ENCODE results near the gene STPG4. TPM values are rescaled to one million over a fixed set of nuclear protein-coding genes. Genes with fewer than 3 reads are reported as not detected.
A peak's percentile ranks its signal among the peaks of the same experiment; 100 is the strongest.

The STPG4 gene, protein sequence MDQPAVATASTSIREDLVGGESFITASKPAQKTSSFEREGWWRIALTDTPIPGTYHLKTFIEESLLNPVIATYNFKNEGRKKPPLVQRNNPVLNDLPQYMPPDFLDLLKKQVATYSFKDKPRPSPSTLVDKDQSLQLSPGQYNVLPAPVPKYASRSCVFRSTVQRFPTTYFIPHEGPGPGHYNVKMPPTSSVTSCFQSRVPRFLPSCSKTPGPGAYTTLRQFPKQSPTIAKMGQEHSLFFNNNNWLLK
- 1 to 10 TPM in 1 of 6 donors, under 1 TPM in 3, not detected in 2; 0.40 to 1.2 (median 0.48) TPM for total RNA-seq

GRCh38 chr2:47155091-47155876, at the start of gene STPG4:
Gene STPG4, minus strand, starts transcription at chr2:47155308. Its CDS starts 57 bp downstream, at chr2:47155251.
- no peaks in the 10 kb centered on the region for H3K27me3 ChIP-seq
- no peaks in the 10 kb centered on the region for H3K4me1 ChIP-seq
- no peaks in the 10 kb centered on the region for H3K9me3 ChIP-seq
- 84 to 90% methylated on average over 30 of the region's 30 CpGs for WGBS, 2 donors
- no peak for TF ChIP-seq POLR2AphosphoS5 (IDR thresholded peaks at IDR 0.05)
- TF ChIP-seq, protein P1, sequence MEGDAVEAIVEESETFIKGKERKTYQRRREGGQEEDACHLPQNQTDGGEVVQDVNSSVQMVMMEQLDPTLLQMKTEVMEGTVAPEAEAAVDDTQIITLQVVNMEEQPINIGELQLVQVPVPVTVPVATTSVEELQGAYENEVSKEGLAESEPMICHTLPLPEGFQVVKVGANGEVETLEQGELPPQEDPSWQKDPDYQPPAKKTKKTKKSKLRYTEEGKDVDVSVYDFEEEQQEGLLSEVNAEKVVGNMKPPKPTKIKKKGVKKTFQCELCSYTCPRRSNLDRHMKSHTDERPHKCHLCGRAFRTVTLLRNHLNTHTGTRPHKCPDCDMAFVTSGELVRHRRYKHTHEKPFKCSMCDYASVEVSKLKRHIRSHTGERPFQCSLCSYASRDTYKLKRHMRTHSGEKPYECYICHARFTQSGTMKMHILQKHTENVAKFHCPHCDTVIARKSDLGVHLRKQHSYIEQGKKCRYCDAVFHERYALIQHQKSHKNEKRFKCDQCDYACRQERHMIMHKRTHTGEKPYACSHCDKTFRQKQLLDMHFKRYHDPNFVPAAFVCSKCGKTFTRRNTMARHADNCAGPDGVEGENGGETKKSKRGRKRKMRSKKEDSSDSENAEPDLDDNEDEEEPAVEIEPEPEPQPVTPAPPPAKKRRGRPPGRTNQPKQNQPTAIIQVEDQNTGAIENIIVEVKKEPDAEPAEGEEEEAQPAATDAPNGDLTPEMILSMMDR (IDR thresholded peaks at IDR 0.05), result no peak
- TF ChIP-seq POLR2A (IDR thresholded peaks at IDR 0.05), result no peak
- no peak for TF ChIP-seq EP300 (IDR thresholded peaks at IDR 0.05)
- ATAC-seq (ENCODE audit: low FRiP score in 2 of 2) (no peak), DNase-seq (peak in 1 of 2 donors; percentile 69)
- no peak within 1 kb of the TSS for H3K27ac ChIP-seq
- no peak within 1 kb of the TSS for H3K4me3 ChIP-seq
- peaks cover 5 to 58% (median 22%) of the 10 kb centered on the region in 4 donors for H3K36me3 ChIP-seq

DNA sequence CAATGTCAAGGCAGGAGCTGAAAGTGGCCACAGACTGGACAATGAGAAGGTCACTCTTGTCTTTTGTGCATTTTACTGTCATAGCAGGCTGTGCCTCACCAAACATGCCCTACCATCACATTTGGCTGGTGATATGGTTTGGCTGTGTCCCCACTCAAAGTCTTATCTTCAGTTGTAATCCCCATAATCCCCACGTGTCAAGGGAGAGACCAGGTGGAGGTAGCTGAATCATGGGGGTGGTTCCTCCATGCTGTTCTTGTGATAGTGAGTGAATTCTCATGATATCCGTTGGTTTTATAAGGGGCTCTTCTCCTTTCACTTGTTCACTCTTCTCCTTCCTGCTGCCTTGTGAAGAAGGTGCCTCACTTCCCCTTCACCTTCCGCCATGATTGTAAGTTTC, 49.6 kb upstream of the STPG4 start:
- H3K36me3 ChIP-seq, result no peaks in the 10 kb centered on the region
- ATAC-seq (ENCODE audit: low FRiP score in 2 of 2) (no peak), DNase-seq (no peak)
- TF ChIP-seq POLR2AphosphoS5 (IDR thresholded peaks at IDR 0.05), result no peak
- TF ChIP-seq, protein P1 (IDR thresholded peaks at IDR 0.05), result no peak
- TF ChIP-seq POLR2A (IDR thresholded peaks at IDR 0.05), result no peak
- 80 to 88% methylated on average over 3 of the region's 3 CpGs for WGBS, 2 donors
- H3K4me3 ChIP-seq, result no peak overlapping the region
- no peak overlapping the region for H3K27ac ChIP-seq
- H3K9me3 ChIP-seq, result no peaks in the 10 kb centered on the region
- H3K4me1 ChIP-seq, result peaks cover 0 to 9% (median 2%) of the 10 kb centered on the region in 4 donors
- no peaks in the 10 kb centered on the region for H3K27me3 ChIP-seq

- no peak for TF ChIP-seq POLR2AphosphoS5 (IDR thresholded peaks at IDR 0.05)
- TF ChIP-seq, protein P1 (IDR thresholded peaks at IDR 0.05), result no peak
- TF ChIP-seq EP300 (IDR thresholded peaks at IDR 0.05), result no peak
- no peak for TF ChIP-seq POLR2A (IDR thresholded peaks at IDR 0.05)
- Histone ChIP-seq H3K27ac (no peak overlapping the region), H3K4me3 (no peak overlapping the region), H3K9me3 (no peaks in the 10 kb centered on the region), H3K27me3 (no peaks in the 10 kb centered on the region), H3K36me3 (no peaks in the 10 kb centered on the region), H3K4me1 (peaks cover 0 to 7% (median under 1%) of the 10 kb centered on the region in 4 donors)
- no peak for DNase-seq
- WGBS, 2 donors, result 87 to 92% methylated on average over 4 of the region's 4 CpGs
- ATAC-seq (ENCODE audit: low FRiP score in 2 of 2), result no peak
These were observed 48.9 kb upstream of the STPG4 start for GRCh38 chr2:47203995-47204394.

DNA sequence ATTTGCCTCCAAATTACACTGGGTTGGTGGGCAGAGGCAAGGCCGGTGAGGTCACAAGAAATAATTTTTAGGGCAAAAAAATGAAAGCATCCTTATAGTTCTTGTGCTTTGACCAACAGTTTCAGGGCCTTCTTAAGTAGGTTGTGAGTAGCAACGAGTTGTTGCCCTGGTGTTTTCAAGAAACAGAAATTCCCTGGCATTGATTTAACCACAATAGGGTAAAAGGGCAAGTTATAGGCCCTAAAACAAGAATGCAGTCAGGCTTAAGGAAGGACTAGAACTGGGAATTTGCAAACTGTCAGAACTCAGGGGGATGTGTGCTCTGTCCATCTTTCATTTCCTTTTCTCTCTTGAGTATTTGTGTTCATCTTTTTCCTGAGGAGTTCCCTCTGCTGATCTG, 46.1 kb upstream of the STPG4 start:
- H3K27me3 ChIP-seq, result no peaks in the 10 kb centered on the region
- TF ChIP-seq POLR2AphosphoS5 (IDR thresholded peaks at IDR 0.05) (no peak), EP300 (IDR thresholded peaks at IDR 0.05) (no peak), POLR2A (IDR thresholded peaks at IDR 0.05) (no peak)
- TF ChIP-seq, protein P1 (IDR thresholded peaks at IDR 0.05), result no peak
- H3K27ac ChIP-seq, result no peak overlapping the region
- DNase-seq (no peak), ATAC-seq (ENCODE audit: low FRiP score in 2 of 2) (no peak)
- 73 to 78% methylated on average over 2 of the region's 2 CpGs for WGBS, 2 donors
- no peaks in the 10 kb centered on the region for H3K4me1 ChIP-seq
- no peaks in the 10 kb centered on the region for H3K36me3 ChIP-seq
- H3K4me3 ChIP-seq, result no peak overlapping the region
- no peaks in the 10 kb centered on the region for H3K9me3 ChIP-seq

All from upper lobe of left lung (tissue), 6 donors.